HS-5 (cell line): ENCODE measurements around the gene CLSTN2.

Source experiments
- DNase-seq: peaks from one replicate; pipeline ENCODE4 v3.0.0-alpha.2; 2012; ENCODE audit warnings: low read depth

CLSTN2 gene

DNA sequence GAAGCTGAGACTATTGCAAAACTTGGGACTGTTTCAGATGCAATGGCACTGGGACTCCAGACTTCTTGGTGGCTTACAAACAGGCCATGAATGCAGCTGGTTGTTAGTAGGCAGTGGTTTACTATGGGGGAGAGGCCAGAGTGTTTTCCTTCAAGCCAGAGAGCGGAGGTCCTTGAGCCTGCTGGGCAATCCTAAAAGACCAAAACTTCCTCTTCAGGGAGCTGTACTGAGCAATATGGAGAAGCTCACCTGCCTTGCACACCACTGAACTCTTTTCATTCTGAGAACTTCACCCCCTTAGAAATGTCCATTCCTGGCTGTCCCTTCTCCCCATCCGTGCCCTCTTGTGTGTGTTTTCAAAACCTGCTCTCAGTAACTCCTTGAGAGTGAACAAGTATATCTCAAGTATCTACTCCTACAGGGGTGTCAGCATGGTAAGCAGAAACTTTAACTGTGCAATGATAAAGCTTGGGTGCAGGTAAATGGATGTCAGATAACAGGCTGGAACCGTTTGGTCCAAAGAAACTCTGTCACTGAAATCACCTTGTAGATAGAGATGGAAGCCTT lies 213.9 kb downstream of the CLSTN2 start:
- no peak for DNase-seq

DNA sequence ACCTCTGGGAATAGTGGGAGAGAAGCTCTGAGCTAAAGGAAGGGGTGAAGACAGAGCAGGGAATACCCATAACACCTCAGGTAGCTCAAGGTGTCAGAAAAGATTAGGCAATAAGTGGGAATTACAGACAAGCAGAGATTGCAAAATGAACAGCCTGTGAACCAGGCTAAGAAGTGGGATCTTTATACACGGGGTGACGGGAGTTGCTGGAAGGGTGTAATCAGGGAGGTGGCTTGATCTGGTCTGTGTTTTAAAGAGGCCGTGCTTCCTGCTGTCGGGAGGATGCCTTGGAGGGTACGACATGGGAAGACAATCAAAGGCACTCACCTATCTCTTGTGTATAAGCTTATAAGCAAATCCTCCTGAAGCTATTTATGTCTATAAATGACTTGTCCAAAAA lies 216.3 kb downstream of the CLSTN2 start:
- DNase-seq = no peak

DNA sequence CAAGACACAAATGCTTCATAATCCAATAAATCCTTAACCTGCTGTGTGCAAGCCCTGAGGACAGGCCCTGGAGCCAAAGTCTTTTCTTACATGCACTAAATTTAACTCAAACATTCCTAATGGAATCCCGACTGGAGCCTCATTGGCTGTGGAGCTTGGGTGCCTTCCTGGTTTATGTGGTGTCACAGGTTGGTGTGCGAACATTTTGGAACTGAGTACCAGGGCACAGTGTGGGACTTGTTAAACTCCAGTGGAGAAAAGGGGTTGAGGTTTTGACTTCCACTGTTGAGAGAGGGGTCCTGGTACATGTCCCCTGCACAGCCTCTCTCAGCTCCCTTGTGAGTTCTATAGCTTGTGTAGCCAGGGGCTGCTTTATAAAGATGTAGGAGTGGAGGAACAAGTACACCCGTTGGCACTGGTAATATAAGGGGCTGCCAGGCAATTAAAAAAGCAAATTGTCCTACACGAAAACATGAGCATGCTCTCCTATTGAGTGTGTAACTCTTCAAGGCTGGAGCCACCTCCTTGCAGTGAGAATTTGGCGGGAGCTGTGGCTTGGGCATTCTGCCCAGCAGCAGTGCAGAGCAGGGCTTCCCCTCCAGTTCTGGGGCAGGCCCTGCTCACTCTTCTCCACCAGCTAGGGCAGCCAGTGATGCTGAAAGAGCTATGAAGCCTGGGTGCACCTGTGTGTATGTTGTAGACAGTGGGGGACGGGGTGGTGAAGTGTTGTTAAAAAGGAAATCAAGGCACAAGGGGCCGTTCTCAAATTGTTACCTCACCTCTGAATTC lies 218.1 kb downstream of the CLSTN2 start:
- no peak for DNase-seq

- no peak for DNase-seq
Measured at GRCh38 chr3:140153736-140154135, 218.8 kb downstream of the CLSTN2 start.

DNA sequence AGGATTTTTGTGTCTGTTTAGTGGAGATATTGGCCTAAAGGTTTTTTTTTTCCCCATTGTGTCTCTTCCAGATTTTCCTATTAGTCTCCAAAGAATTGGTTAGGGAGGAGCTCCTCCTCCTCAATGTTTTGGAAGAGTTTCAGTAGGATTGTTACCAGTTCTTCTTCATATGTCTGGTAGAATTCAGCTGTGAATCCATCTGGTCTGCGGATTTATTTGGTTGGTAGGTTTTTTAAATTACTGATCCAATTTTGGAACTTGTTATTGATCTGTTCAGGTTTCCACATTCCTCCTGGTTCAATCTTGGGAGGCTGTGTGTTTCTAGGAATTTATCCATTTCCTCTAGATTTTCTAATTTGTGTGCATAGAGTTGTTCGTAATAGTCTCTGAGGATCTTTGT lies 222.2 kb downstream of the CLSTN2 start:
- no peak for DNase-seq

DNA sequence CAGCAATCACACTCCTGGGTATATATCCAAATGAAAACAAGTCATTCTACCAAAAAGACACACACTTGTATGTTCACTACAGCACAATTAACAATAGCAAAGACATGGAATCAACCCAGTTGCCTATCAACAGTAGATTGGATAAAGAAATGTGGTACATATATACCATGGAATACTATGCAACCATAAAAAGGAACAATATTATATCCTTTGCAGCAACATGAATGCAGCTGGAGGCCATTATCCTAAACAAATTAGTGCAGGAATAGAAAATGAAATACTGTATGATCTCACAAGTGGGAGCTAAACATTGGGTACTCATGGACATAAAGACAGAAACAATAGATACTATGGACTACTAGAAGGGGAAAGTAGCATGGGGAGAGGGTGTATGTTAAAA lies 224.7 kb downstream of the CLSTN2 start:
- DNase-seq = no peak

- DNase-seq = no peak
Measured at GRCh38 chr3:140160553-140160952, 225.6 kb downstream of the CLSTN2 start.

DNA sequence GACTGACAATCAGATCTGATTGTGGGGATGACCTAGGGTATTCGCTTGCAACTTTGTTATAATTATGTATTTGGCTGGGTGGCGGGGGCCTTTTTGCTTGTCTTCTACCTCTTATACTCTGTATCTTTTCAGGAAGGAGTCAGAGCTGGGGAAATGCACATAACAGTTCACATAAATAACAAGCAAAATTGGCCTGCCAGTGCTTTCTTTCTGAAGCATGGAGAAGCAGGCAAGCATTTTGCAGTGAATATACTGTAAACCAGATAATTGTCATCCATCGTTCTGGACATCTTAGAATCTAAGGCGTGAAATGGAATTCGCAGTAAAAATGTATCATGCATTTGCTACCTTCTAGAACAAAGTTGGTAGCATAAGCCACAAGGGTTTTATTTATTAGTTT lies 227.6 kb downstream of the CLSTN2 start:
- no peak for DNase-seq

DNA sequence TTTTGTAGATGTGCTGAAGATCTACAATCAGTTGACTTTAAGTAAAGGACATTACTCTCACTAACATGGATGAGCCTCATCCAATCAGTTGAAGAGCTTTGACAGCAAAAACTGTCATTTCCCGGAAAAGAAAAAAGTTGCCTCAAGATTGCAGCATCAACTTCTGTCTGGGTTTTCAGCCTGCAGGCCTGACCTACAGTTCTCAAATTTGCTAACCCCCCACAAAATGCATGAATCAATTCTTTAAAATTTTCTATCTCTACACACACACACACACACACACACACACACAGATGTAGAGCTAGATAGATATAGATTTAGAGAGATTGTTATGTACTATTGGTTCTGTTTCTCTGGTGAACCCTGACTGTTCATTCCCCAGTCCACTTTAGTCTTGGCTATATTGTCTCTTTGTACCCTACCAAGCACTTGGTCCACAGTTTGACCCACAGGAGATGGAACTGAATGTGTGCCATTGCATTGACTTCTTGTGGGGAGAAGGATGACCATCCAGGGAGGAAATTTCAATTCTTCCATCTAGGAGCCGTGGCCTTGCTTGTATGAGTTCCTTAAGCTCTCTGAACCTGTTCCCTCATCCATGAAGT lies 228.3 kb downstream of the CLSTN2 start:
- DNase-seq = no peak

DNA sequence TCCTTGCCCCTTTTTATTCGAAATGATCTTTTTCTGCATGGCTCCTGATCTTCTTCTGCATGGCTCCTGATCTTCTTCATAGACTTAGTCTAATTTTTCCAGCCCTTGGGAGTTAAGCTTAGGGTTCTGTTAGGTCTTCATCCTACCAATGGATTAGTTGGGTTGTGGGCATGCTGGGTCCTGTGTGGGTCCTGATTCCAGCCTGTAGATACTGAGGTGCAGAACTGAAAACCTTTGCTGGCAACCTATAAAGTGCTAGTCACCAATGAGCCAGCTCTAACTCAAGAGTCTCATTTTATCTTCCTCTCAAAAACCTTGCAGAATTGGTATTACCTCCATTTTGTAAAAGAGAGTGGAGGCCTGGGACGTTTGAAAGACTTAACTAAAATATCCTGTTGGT lies 229.2 kb downstream of the CLSTN2 start:
- DNase-seq = no peak

- DNase-seq = no peak
Measured at GRCh38 chr3:140164922-140165590, 230.1 kb downstream of the CLSTN2 start.

DNA sequence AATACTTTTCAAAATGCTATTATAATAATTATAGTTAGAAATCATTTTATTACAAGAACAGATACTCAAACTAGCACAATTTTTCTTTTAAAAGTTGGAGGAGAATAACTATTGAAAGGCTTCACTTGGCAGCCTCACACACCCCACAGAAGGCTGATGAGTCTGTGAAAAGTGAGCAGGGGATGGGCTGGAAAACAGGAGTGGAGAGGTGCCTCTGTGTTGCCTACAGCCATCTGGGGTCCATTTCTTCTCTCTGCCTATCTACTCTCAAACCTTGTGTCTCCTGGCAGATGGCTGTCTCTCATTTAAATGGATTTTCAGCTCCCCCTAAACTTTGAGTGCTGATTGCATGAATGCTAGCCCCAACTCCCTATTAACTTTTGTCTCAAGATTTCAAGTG lies 230.8 kb downstream of the CLSTN2 start:
- DNase-seq = no peak

GRCh38 chr3:140166861-140167599 lies 232.0 kb downstream of the CLSTN2 start:
- DNase-seq = no peak

- DNase-seq = no peak
Measured at GRCh38 chr3:140167600-140168281, 232.8 kb downstream of the CLSTN2 start.

- DNase-seq = no peak
Measured at GRCh38 chr3:140170612-140171011, 235.6 kb downstream of the CLSTN2 start.

- no peak for DNase-seq
Measured at GRCh38 chr3:140176526-140176925, 241.5 kb downstream of the CLSTN2 start.

DNA sequence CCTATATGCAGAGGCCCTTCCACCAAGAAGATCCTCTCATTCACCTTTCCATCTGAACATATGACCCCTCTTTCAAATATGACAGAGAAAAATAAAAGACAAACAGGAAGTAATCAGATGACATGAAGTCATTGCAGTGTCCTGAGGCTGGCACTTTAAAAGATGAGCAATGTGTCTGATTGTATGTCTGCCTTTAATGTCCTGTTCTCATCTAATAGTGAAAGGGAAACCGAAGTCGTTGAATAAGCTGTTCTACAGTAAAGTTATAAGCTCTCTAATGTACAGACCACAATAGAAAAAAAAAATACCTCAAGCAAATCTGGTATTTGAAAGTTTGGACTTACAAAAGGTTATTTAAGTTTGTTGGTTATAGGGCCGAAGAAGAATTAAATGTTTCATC lies 243.0 kb downstream of the CLSTN2 start:
- no peak for DNase-seq

GRCh38 chr3:140178482-140178881 lies 243.5 kb downstream of the CLSTN2 start:
- DNase-seq = no peak

DNA sequence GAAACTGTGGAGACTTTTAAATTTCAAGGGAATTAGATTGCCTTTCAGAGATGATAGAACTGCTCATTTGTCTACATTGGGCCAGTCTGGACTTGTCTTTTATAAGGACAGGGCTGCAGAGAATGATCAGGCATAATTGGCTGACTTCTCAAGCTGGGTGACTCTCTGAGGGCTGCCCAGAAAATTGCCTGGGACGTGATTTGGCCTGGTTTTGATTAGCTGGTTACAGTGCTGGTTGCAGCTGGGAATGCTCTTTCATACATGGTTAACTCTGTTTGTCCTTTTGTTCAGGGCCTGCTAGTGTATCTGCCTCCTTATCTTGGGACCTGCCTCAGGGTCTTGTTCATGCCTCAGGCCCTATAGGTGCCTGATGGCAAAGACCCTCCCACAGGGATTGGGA lies 245.6 kb downstream of the CLSTN2 start:
- DNase-seq = no peak

DNA sequence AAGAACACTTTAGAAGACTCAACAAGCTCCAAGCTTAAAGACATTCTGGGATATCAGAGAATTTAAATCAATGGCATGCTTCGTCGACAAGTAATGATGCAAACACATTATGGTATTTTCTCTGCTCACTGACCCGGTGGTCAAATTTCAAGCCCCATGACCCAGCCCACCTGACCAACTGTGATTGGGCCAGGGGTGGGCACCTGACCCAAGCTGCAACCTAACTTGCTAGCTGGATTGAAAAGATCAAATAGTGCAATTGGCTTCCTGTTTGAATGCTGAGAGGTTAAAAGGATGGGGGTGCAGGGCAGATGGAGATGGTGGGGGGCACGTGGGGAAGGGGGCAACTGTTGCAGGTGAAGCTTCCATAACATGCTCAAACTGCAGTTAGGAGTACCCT lies 250.4 kb downstream of the CLSTN2 start:
- no peak for DNase-seq

DNA sequence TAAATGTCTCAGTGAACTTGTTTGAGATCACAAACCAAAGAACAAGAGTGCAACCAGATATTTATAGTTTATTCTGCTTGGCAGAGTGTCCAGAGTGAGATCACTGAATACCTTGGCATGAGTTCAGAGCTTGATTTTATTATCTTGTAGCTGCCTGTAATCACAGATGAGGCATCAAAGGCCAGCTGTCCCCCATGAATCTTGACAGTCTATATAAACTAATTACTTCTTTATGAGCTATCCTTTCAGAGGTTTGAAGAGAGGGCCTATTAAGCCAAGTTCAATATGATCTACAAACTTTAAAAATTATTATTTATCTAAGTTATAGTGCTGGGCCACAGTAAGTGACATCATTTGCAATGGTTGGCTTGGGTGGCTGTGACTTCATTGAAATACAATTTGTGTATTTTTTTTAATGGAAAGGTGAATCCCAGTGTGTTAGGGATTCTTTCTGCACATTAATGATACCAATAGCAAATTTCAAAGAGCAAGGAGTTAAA lies 251.5 kb downstream of the CLSTN2 start:
- DNase-seq = no peak

- DNase-seq = no peak
Measured at GRCh38 chr3:140187028-140187427, 252.0 kb downstream of the CLSTN2 start.
